GM19455 (cell line): ENCODE data around the gene ADAM23.

Experiments
- ATAC-seq: cut with Tn5 transposase; IDR thresholded peaks from one replicate; pipeline ENCODE4 v1.9.1; 2021; ENCODE audit not compliant: unreplicated experiment

ADAM23 gene

GRCh38 chr2:206438196-206438724 is 5.1 kb upstream of the ADAM23 start:
- no peak for ATAC-seq

- no peak for ATAC-seq
Measured at GRCh38 chr2:206442474-206442832, 879 bp upstream of the ADAM23 start.

DNA sequence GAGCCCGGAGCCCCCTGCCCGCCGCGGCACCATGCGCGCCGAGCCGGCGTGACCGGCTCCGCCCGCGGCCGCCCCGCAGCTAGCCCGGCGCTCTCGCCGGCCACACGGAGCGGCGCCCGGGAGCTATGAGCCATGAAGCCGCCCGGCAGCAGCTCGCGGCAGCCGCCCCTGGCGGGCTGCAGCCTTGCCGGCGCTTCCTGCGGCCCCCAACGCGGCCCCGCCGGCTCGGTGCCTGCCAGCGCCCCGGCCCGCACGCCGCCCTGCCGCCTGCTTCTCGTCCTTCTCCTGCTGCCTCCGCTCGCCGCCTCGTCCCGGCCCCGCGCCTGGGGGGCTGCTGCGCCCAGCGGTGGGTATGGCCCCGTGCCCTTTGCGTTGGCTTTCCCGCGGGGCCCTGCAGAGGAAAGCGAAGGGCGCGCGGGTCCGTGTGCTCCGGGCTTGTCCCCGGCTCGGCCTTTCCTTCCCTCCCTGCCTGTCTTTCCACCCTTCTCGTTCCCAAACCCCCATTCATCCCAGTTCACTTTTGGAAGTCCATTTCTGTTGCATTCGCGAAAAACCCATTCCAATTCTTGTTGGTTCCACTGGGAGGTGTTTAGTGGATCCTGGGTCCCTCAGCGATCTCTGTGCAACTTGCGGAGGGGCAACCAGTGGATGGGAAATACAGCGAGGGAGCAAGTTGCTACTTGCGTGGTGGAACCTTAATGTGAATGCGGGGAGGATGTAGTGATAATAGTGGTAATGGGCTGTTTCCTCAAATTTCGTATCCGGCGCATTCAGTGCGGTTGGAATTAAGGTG is 599 bp downstream of the ADAM23 start:
- peak; percentile 70 for ATAC-seq

DNA sequence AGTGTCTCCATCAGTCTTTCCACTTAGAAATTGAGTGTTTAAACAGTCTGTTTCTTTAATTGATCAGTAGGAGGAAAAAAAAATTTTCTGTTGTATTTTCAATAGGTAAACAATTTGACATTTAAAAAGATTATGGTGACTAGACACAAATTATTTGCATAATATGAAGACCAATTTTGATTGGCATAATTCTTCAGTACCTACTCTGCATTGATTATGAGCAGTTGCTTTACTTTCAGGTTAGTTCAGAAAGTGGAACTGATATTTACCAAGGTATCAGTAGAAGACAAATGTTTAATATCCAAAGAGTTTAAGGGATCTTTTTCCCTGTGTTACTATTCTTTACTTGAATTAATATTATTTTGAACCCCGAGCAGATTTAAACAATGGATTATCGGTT is 2.6 kb downstream of the ADAM23 start:
- ATAC-seq = no peak

DNA sequence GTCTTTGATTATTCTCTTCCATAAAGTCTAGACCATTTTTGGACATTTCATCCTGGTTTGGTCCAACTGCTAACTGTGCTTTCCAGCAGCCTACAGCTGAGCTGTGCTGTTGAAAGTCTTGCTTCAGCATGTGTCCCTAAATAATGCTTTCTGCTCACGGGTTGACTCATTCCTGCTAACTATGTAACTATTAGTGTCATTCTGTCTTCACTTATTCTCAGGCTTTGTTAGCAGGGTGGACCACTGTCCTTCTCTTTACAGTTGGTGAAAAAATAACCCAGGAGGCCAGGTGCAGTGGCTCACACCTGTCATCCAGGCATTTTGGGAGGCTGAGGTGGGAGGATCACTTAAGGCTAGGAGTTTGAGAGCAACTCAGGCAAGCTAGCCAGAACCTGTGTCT is 8.9 kb downstream of the ADAM23 start:
- ATAC-seq = peak; percentile 68

GRCh38 chr2:206452750-206453149 is 9.4 kb downstream of the ADAM23 start:
- no peak for ATAC-seq

- no peak for ATAC-seq
Measured at GRCh38 chr2:206456078-206456754, 12.9 kb downstream of the ADAM23 start.

DNA sequence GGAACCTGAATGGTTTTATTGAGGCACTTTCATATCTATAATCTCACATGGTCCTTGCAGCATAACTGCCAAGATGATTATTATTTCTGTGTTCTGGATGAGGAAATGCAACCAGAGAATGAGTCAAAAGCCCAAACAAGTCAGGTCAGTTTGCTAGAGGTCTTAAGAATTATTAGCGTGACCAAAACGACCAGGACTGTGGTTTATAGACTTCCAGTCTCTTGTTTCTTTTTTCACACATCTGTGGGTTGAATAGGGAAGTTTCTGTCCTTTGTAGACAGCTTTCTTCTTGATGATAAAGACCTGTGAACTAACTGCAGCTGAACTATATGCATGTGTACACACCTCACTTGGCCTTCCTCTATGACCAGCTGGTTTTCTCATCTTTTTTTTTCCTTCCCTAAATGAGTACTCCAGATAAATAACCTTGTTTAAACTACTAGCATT is 13.9 kb downstream of the ADAM23 start:
- peak; percentile 95 for ATAC-seq

DNA sequence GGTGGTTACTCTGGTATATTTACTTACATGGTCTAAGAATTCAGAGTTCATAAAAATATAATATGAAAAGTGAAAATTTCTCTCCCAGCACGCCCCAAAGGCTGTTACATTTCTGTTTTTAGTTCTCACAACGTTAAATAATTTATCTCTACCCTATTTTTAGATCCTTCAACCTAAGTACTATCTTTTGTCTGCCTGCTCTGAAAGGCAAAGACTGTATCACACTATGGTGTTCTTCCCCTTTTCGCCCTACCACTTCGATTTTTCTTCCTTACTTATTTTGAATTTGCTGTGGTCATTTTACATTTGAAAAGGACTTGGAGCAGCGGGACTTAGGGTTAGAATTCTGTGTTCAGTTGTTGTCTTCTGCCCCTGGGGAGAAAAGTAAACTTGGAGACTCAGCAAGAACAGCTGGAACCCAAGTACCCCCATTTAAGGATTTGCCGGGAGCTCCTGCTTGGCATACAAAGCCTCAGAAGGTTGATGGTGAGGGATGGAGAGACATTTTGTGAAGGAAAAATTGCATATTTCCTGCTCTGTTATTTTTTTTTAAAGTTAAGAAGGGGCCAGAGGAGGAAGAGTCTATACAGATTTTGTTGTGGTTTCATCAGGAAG is 19.0 kb downstream of the ADAM23 start:
- ATAC-seq = no peak

DNA sequence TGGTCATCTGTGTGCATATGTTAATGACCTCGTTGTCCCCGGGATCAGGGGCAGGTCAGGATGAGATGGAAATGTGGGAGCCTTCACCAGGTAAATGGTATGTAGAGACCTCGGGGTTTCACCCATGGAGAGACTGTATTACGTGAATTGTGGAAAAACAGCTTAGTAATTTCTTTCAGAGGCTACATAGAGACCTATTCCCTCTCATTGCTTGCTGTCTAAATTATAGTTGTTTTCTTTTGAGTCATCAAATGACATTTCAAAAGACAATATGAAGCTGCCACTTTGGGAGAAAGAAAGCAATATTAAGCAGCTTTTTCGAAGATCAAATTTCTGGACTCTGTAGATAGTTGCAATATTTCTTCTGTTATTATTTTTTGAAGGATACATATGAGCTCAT is 20.4 kb downstream of the ADAM23 start:
- ATAC-seq = no peak

- no peak for ATAC-seq
Measured at GRCh38 chr2:206464597-206464996, 21.3 kb downstream of the ADAM23 start.

DNA sequence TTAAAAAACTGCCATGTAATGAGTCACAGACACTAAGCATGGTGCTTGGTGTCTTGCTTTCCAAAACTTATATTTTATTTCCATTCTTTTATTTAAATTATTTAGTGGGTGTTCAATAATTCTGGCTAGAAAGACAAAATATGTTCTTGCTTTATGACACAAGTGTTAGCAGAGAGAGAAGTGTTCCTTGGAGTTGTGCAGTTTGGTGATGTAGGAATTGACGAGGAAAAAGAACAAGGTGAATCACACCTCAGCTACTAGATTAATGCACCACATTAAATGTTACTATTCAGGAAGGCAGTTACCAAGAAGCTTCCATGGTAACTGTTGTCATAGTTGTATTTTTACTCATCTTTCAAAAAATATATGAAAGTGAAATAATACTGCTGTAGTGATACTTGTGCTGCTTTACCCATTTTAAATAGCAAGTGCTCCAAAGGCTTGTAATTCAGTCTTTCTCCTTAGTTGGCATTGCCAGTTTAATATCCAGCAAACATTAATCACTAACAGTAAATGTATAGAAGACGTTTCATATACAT is 28.3 kb downstream of the ADAM23 start:
- peak; percentile 55 for ATAC-seq

GRCh38 chr2:206472094-206472493 is 28.8 kb downstream of the ADAM23 start:
- no peak for ATAC-seq

DNA sequence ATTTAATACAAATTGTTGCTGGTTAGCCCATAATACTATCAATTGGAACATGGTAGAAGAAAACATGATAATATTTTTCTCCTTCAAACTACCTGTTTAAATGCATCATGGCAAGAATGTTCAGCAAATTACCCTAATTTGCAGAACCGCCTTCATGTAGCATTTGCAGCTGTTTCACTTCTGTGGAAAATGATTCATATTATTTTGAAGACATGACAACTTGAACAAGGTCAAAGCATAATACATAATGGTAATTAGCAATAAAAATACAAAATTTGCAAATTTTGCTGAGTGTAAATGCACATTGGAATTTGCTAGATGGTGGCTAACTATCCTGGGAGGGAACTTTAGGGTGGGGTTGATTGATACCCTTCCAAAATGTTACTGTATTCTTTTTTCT is 30.8 kb downstream of the ADAM23 start:
- no peak for ATAC-seq

- ATAC-seq = no peak
Measured at GRCh38 chr2:206477296-206477695, 34.0 kb downstream of the ADAM23 start.

DNA sequence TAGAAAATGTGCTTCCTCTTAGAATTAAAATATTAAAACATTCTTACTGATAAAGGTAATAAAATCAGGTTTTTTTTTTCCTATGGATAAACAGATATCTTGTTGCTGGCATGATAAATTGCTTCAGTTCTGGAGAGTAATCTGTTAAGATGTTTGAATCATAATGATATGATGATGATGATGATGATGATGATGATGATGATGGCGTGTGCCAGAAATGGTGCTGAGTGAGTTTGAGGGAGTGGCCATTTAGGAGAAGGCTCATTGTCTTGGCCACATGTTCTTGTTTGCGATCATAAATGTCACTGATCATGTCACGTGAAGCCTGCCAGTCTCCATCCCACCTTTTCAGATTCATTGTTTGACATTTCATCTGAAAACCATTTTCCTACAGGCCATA is 35.0 kb downstream of the ADAM23 start:
- ATAC-seq = no peak

- no peak for ATAC-seq
Measured at GRCh38 chr2:206480161-206480560, 36.8 kb downstream of the ADAM23 start.

- ATAC-seq = no peak
Measured at GRCh38 chr2:206480620-206481019, 37.3 kb downstream of the ADAM23 start.

DNA sequence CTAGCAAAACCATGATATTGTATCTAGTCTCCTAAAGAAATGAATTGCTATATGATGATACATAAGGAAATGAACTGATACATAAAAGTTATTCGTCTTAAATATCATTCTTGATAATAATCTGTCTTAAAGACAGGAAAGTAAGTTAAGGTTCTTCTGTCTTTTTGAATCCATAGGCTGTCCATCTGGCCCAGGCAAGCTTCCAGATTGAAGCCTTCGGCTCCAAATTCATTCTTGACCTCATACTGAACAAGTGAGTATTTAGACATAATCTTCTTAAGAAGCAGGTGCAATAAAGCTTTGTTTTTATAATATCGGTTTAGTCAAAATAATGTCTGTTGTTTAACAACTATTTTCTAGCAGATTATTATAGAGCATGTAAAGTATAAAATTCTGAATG is 37.7 kb downstream of the ADAM23 start:
- no peak for ATAC-seq

DNA sequence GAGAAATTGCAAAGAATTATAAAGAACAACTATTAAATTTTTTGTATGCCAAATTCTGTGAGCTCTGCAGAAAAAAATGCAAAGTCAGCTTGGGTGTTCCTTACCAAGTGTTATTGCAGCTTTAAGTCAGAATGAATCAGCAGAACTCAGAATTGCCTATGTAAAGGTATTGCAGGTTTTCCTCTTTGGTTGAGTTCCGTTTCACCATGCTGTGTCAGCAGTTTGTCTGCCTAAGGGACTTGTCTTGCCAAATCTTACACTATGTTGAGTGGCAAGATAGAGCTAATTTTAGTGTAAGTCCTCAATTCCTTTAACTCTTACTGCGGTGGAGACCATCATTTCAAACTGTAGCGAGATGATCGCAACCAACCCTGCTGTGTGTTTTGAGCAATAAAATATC is 38.8 kb downstream of the ADAM23 start:
- ATAC-seq = no peak

DNA sequence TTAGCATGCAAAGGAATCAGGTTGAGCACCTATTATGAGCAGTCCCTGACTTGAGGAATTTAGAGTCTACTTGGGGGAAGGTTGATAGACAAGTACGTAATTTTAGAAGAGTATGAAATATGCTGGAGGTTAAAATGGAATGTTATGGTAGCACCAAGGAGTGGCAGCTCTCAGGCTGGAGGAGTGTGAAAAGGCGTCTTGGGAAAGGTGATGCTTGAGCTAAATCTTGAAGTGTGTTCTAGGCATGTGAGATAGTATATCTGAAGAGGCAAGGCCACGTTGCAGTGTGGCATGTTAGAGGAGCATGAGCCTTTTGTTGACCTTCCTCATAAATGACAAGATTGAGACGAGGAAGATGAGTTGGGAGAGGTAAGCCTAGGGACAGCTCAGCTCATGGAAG is 39.3 kb downstream of the ADAM23 start:
- ATAC-seq = no peak

- ATAC-seq = no peak
Measured at GRCh38 chr2:206488053-206488452, 44.7 kb downstream of the ADAM23 start.
